ENCODE results near the gene S100A2.

Gene S100A2

DNA sequence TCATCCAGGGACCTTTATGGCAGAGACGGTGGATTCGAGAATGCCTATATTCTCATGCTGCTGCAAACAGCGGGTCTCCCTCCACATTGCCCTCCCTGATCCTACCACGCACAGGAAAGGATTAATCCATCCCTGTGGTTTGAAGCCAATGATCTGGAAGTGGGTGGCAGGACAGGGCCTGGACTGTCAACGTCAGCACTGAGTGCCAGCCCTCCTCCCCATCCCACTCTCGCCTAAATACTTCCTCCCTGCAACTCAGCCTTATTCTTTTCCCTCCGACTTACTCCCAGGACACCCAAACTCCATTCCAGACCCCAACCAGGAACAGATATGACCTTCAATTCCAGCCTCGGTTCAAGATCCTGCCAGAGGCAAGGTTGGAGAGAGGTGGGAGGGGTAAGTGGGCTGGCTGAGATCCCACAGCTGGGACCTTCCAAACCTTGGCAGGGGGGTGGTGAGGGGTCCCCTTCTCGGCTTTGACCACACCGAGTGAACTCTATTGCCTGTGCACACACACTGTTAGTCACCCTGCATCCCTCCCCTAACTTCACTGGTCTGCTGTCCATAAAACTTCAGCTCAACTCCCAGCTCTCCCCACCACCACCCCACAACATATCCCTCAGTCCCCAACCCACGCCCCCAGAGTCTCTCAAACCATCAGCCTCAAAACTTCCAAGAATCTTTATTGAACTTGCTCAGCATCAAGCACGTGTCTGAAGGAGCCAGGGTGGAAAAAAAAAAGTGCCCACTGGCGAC lies 22.5 kb downstream of the S100A2 start:
- Histone ChIP-seq H3K14ac (ENCODE audit: low read length) (no peak overlapping the region), H3K4ac (ENCODE audit: low read depth, low read length) (no peak overlapping the region), H3K9ac (ENCODE audit: low read length) (no peak overlapping the region), H3K9me3 (ENCODE audit: insufficient read depth, low read depth, low read length) (no peaks in the 10 kb centered on the region), H3K36me3 (ENCODE audit: control insufficient read depth in 1 of 2, insufficient read depth in 2 of 2, low read length in 2 of 2) (peaks cover 2 to 3% of the 10 kb centered on the region in 2 experiments), H3K27me3 (ENCODE audit: insufficient read depth, low read length) (no peaks in the 10 kb centered on the region), H2BK120ac (ENCODE audit: insufficient read depth, low read length, poor library complexity) (peak overlapping the region; percentile 13), H2AFZ (ENCODE audit: insufficient read depth, low read length, poor library complexity) (no peak overlapping the region), H3K27ac (ENCODE audit: low read depth, low read length) (no peak overlapping the region), H3K23ac (ENCODE audit: low read length) (no peak overlapping the region), H2BK12ac (ENCODE audit: low read length) (peak overlapping the region; percentile 10), H3K79me2 (ENCODE audit: control insufficient read depth, insufficient read depth, low read length, poor library complexity) (peaks cover 4% of the 10 kb centered on the region), H3K4me3 (ENCODE audit: low read depth, low read length) (no peak overlapping the region), H3K79me1 (ENCODE audit: low read length) (peaks cover 46% of the 10 kb centered on the region), H3K4me2 (ENCODE audit: low read length) (no peak overlapping the region), H3K4me1 (ENCODE audit: control insufficient read depth in 1 of 2, insufficient read depth in 2 of 2, low read length in 2 of 2) (peaks cover 39 to 48% of the 10 kb centered on the region in 2 experiments), H4K8ac (ENCODE audit: low read depth, low read length) (no peak overlapping the region), H3K18ac (ENCODE audit: low read length) (peak overlapping the region; percentile 10), H4K91ac (ENCODE audit: low read depth, low read length) (peak overlapping the region; percentile 41), H2BK5ac (ENCODE audit: low read depth, low read length, poor library complexity) (no peak overlapping the region), H2AK5ac (ENCODE audit: low read length) (no peak overlapping the region), H4K12ac (ENCODE audit: low read depth, low read length) (no peak overlapping the region)
- WGBS (ENCODE audit: extremely low coverage, insufficient coverage, insufficient read length), result no CpG with 5 or more reads among the region's 13 CpGs
- DNase-seq, result no peak

DNA sequence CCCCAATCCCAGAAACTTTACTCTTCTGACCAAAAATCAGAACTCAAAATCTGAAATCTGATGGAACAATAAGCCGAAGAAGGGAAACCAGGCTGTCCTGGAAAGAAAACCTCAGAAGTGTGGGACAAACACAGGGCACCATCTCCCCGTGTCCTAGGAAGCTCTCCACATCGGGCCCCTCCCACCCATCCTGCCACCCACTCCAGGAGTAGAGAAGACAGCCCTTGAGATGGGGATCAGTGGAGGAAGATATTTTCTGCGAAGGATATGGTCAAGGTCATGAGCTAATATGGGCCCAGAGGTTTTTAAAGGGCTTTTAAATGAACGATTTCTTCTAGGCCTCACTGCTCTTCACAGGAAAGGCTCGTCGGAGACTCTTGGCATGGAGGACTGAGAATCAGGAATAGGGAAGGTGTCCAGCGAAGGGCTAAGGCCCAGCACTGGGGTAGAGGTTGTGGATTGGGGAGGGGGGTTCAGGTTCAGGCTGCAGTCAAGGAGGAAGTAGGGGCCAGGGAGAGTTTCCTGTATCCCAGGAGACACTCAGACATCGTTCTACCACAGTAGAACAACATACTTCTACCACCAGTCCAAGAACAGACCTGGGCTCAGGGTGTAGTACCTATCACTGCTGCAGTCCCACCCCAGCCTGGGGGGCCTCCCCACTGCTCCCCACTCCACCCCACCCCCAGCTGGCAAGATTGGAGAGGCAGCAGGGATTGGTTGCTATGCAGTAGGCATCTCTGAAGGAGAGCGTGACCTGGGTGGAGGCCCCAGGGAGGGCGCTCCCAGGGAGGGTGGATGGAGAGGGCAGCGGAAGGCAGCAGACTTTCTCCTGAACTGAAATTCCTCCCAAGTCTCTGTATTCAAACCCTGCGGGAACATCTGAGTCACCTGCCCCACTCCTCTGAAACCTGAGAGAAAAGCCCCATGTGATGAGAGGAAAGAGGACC lies 23.7 kb downstream of the S100A2 start:
- peaks cover 4% of the 10 kb centered on the region for H3K79me2 ChIP-seq (ENCODE audit: control insufficient read depth, insufficient read depth, low read length, poor library complexity)
- no peak overlapping the region for H3K4me2 ChIP-seq (ENCODE audit: low read length)
- H3K18ac ChIP-seq (ENCODE audit: low read length), result no peak overlapping the region
- no peak overlapping the region for H3K4me3 ChIP-seq (ENCODE audit: low read depth, low read length)
- H3K79me1 ChIP-seq (ENCODE audit: low read length), result peaks cover 34% of the 10 kb centered on the region
- H2BK5ac ChIP-seq (ENCODE audit: low read depth, low read length, poor library complexity), result no peak overlapping the region
- H3K4me1 ChIP-seq (ENCODE audit: control insufficient read depth in 1 of 2, insufficient read depth in 2 of 2, low read length in 2 of 2), result peaks cover 27 to 38% of the 10 kb centered on the region in 2 experiments
- H2BK12ac ChIP-seq (ENCODE audit: low read length), result peak overlapping the region; percentile 63
- no peaks in the 10 kb centered on the region for H3K9me3 ChIP-seq (ENCODE audit: insufficient read depth, low read depth, low read length)
- H3K4ac ChIP-seq (ENCODE audit: low read depth, low read length), result no peak overlapping the region
- no peak overlapping the region for H4K12ac ChIP-seq (ENCODE audit: low read depth, low read length)
- H4K91ac ChIP-seq (ENCODE audit: low read depth, low read length), result peak overlapping the region; percentile 30
- no CpG with 5 or more reads among the region's 13 CpGs for WGBS (ENCODE audit: extremely low coverage, insufficient coverage, insufficient read length)
- no peak overlapping the region for H3K23ac ChIP-seq (ENCODE audit: low read length)
- H2BK120ac ChIP-seq (ENCODE audit: insufficient read depth, low read length, poor library complexity), result peak overlapping the region; percentile 7
- H4K8ac ChIP-seq (ENCODE audit: low read depth, low read length), result no peak overlapping the region
- no peak overlapping the region for H3K9ac ChIP-seq (ENCODE audit: low read length)
- no peak overlapping the region for H3K14ac ChIP-seq (ENCODE audit: low read length)
- no peak overlapping the region for H3K27ac ChIP-seq (ENCODE audit: low read depth, low read length)
- H2AFZ ChIP-seq (ENCODE audit: insufficient read depth, low read length, poor library complexity), result no peak overlapping the region
- H2AK5ac ChIP-seq (ENCODE audit: low read length), result peak overlapping the region; percentile 42
- no peak for DNase-seq
- peaks cover 2 to 3% of the 10 kb centered on the region in 2 experiments for H3K36me3 ChIP-seq (ENCODE audit: control insufficient read depth in 1 of 2, insufficient read depth in 2 of 2, low read length in 2 of 2)
- H3K27me3 ChIP-seq (ENCODE audit: insufficient read depth, low read length), result no peaks in the 10 kb centered on the region

DNA sequence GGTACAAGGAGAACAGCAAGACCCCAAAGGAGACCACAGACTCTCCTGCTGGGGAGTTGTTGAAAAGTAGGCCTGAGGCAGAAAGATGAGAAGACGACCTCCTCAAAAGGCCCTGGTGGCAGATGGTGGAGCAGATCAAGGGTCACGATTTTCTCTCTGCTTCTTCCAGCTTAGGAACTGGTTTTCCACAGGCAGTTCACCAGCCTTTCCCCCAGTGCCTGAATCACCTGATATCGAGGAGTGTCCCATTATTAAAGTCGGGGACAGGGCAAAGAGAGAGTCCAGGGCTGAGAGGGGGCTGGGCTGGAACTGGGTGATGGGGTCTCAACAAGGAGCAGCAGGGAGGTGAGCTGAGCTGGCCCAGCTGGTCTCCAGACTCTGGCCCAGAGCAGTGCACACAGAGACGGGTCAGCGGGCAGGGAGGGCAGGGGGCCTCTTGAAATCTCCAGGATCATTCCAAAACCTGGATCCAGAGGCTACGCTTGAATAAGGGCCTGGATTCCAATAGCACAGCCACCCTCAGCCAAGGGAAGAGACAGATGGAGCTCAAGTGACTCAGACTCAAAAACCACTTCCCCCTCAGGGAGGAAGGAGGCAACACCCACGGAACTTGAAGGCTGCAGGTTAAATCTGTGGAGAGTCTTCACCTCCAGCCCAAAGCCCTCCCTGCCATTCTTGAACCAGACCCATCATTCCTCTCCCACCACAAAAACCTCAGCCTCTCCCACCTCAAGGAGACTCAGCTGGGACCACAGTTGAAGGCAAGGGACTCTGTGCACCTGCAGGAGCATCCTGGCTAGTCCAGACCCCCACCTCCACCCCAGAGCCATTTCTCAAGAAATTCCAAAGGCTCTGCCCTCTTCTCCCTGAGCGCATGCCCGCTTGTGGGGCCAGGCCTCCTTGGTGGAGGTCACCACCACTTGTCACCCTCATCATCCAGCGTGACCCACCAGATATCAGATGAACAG lies 25.0 kb downstream of the S100A2 start, which contains the start of gene S100A5:
Gene S100A5, minus strand, starts transcription at position 541 of the 968 bp plus-strand sequence. CDS start 743 bp downstream, outside the sequence.
- H3K18ac ChIP-seq (ENCODE audit: low read length), result no peak within 1 kb of the TSS
- H3K4me1 ChIP-seq (ENCODE audit: control insufficient read depth in 1 of 2, insufficient read depth in 2 of 2, low read length in 2 of 2), result peaks cover 24 to 37% of the 10 kb centered on the region in 2 experiments
- H2BK5ac ChIP-seq (ENCODE audit: low read depth, low read length, poor library complexity), result no peak within 1 kb of the TSS
- no peak within 1 kb of the TSS for H3K9ac ChIP-seq (ENCODE audit: low read length)
- H3K27me3 ChIP-seq (ENCODE audit: insufficient read depth, low read length), result no peaks in the 10 kb centered on the region
- peak within 1 kb of the TSS; percentile 30 for H2BK12ac ChIP-seq (ENCODE audit: low read length)
- peaks cover 3% of the 10 kb centered on the region for H3K79me2 ChIP-seq (ENCODE audit: control insufficient read depth, insufficient read depth, low read length, poor library complexity)
- no peak within 1 kb of the TSS for H4K12ac ChIP-seq (ENCODE audit: low read depth, low read length)
- WGBS (ENCODE audit: extremely low coverage, insufficient coverage, insufficient read length), result no CpG with 5 or more reads among the region's 11 CpGs
- H4K91ac ChIP-seq (ENCODE audit: low read depth, low read length), result peak within 1 kb of the TSS; percentile 64
- no peak within 1 kb of the TSS for H2BK120ac ChIP-seq (ENCODE audit: insufficient read depth, low read length, poor library complexity)
- H2AK5ac ChIP-seq (ENCODE audit: low read length), result peak within 1 kb of the TSS; percentile 38
- no peaks in the 10 kb centered on the region for H3K9me3 ChIP-seq (ENCODE audit: insufficient read depth, low read depth, low read length)
- H3K27ac ChIP-seq (ENCODE audit: low read depth, low read length), result no peak within 1 kb of the TSS
- H3K23ac ChIP-seq (ENCODE audit: low read length), result no peak within 1 kb of the TSS
- H2AFZ ChIP-seq (ENCODE audit: insufficient read depth, low read length, poor library complexity), result no peak within 1 kb of the TSS
- H3K14ac ChIP-seq (ENCODE audit: low read length), result peak within 1 kb of the TSS; percentile 15
- no peak within 1 kb of the TSS for H3K4me3 ChIP-seq (ENCODE audit: low read depth, low read length)
- no peak within 1 kb of the TSS for H4K8ac ChIP-seq (ENCODE audit: low read depth, low read length)
- no peak within 1 kb of the TSS for H3K4me2 ChIP-seq (ENCODE audit: low read length)
- peaks cover 28% of the 10 kb centered on the region for H3K79me1 ChIP-seq (ENCODE audit: low read length)
- H3K36me3 ChIP-seq (ENCODE audit: control insufficient read depth in 1 of 2, insufficient read depth in 2 of 2, low read length in 2 of 2), result peaks cover 2 to 3% of the 10 kb centered on the region in 2 experiments
- H3K4ac ChIP-seq (ENCODE audit: low read depth, low read length), result no peak within 1 kb of the TSS
- DNase-seq, result peak; percentile 63 to 74
